GM23338 (cell line): Measurements from ENCODE around the gene BMS1.

ENCODE experiments used
- CREB1 ChIP-seq: fragments of 250-450 bp; sonication (Bioruptor Pico); IDR thresholded peaks from 2 replicates; pipeline ENCODE4 v1.5.0; 2020; ENCODE audit warnings: low read depth, mild to moderate bottlenecking, moderate library complexity
- CTCF ChIP-seq, 2 experiments: fragments of 200-600 bp in 1 of 2; sonication (generic) in 1 of 2; conservative IDR thresholded peaks; 2 replicates each; pipeline versions ENCODE4 v1.5.1 to v1.6.1; 2016 to 2017; ENCODE audit warnings: antibody characterized with exemption in 2 of 2, low read depth in 2 of 2, mild to moderate bottlenecking in 2 of 2, moderate library complexity in 1 of 2
- ETS1 ChIP-seq: IDR thresholded peaks from 2 replicates; pipeline ENCODE4 v1.6.1; 2016; ENCODE audit warnings: antibody characterized with exemption
- EZH2 ChIP-seq: fragments of 200-600 bp; sonication (generic); IDR thresholded peaks from one replicate; pipeline ENCODE4 v1.8.0; 2017; ENCODE audit warnings: antibody characterized with exemption, mild to moderate bottlenecking, low read depth; ENCODE audit not compliant: unreplicated experiment
- EZH2phosphoT487 ChIP-seq: fragments of 200-600 bp; sonication (generic); IDR thresholded peaks from one replicate; pipeline ENCODE4 v1.8.1; 2018; ENCODE audit warnings: antibody characterized with exemption; ENCODE audit not compliant: unreplicated experiment
- JUNB ChIP-seq: IDR thresholded peaks from one replicate; pipeline ENCODE4 v1.6.1; 2016; ENCODE audit warnings: antibody characterized with exemption; ENCODE audit not compliant: unreplicated experiment
- NANOG ChIP-seq: IDR thresholded peaks from 2 replicates; pipeline ENCODE4 v1.6.1; 2016; ENCODE audit warnings: antibody characterized with exemption, borderline replicate concordance
- POLR2AphosphoS5 ChIP-seq: IDR thresholded peaks from 2 replicates; pipeline ENCODE4 v1.6.1; 2016; ENCODE audit warnings: antibody characterized with exemption, low read depth
- STAT1 ChIP-seq: IDR thresholded peaks from one replicate; pipeline ENCODE4 v1.6.1; 2016; ENCODE audit warnings: antibody characterized with exemption; ENCODE audit not compliant: unreplicated experiment
- TF ChIP-seq, protein P1 (sequence below): IDR thresholded peaks from one replicate; pipeline ENCODE4 v1.6.1; 2018; ENCODE audit warnings: antibody characterized with exemption; ENCODE audit not compliant: unreplicated experiment

GRCh38 chr10:42872865-42873435 lies 90.4 kb downstream of the BMS1 start:
- TF ChIP-seq CTCF (conservative IDR thresholded peaks at IDR 0.05; ENCODE audit: low read depth in 2 of 2) (no peak), STAT1 (no peak), POLR2AphosphoS5 (no peak), ETS1 (no peak), EZH2phosphoT487 (no peak), CREB1 (no peak), JUNB (no peak), EZH2 (no peak), NANOG (no peak)
- TF ChIP-seq, protein P1, sequence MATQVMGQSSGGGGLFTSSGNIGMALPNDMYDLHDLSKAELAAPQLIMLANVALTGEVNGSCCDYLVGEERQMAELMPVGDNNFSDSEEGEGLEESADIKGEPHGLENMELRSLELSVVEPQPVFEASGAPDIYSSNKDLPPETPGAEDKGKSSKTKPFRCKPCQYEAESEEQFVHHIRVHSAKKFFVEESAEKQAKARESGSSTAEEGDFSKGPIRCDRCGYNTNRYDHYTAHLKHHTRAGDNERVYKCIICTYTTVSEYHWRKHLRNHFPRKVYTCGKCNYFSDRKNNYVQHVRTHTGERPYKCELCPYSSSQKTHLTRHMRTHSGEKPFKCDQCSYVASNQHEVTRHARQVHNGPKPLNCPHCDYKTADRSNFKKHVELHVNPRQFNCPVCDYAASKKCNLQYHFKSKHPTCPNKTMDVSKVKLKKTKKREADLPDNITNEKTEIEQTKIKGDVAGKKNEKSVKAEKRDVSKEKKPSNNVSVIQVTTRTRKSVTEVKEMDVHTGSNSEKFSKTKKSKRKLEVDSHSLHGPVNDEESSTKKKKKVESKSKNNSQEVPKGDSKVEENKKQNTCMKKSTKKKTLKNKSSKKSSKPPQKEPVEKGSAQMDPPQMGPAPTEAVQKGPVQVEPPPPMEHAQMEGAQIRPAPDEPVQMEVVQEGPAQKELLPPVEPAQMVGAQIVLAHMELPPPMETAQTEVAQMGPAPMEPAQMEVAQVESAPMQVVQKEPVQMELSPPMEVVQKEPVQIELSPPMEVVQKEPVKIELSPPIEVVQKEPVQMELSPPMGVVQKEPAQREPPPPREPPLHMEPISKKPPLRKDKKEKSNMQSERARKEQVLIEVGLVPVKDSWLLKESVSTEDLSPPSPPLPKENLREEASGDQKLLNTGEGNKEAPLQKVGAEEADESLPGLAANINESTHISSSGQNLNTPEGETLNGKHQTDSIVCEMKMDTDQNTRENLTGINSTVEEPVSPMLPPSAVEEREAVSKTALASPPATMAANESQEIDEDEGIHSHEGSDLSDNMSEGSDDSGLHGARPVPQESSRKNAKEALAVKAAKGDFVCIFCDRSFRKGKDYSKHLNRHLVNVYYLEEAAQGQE, result no peak
